HG02678 (cell line): ENCODE data around the gene SAP130.

Source experiments
- ATAC-seq: cut with Tn5 transposase; IDR thresholded peaks from one replicate; pipeline ENCODE4 v1.9.1; 2021; ENCODE audit warnings: mild to moderate bottlenecking, moderate library complexity; ENCODE audit not compliant: unreplicated experiment

Gene SAP130

GRCh38 chr2:128026448-128027277 is 1.2 kb downstream of the SAP130 start:
- ATAC-seq: no peak

GRCh38 chr2:128024816-128025215 is 3.0 kb downstream of the SAP130 start:
- ATAC-seq: no peak

- ATAC-seq: no peak
Observed at GRCh38 chr2:128017561-128017960, 10.3 kb downstream of the SAP130 start.

- no peak for ATAC-seq
Observed at GRCh38 chr2:128016620-128017019, 11.2 kb downstream of the SAP130 start.

GRCh38 chr2:128012698-128013097 is 15.2 kb downstream of the SAP130 start:
- no peak for ATAC-seq

GRCh38 chr2:128008074-128008672 is 19.7 kb downstream of the SAP130 start:
- no peak for ATAC-seq

GRCh38 chr2:128004509-128004908 is 23.4 kb downstream of the SAP130 start:
- ATAC-seq: no peak

- ATAC-seq: no peak
Observed at GRCh38 chr2:128003463-128003862, 24.4 kb downstream of the SAP130 start.

GRCh38 chr2:127996160-127996559 is 31.7 kb downstream of the SAP130 start:
- no peak for ATAC-seq

GRCh38 chr2:127995725-127996124 is 32.1 kb downstream of the SAP130 start:
- ATAC-seq: no peak

- no peak for ATAC-seq
Observed at GRCh38 chr2:127993659-127994058, 34.2 kb downstream of the SAP130 start.

GRCh38 chr2:127991742-127992141 is 36.1 kb downstream of the SAP130 start:
- no peak for ATAC-seq

GRCh38 chr2:127986548-127987079 is 41.2 kb downstream of the SAP130 start:
- ATAC-seq: no peak

- ATAC-seq: no peak
Observed at GRCh38 chr2:127985735-127986134, 42.1 kb downstream of the SAP130 start.

GRCh38 chr2:127985026-127985734 is 42.7 kb downstream of the SAP130 start:
- ATAC-seq: no peak

GRCh38 chr2:127984551-127984950 is 43.3 kb downstream of the SAP130 start:
- ATAC-seq: no peak

- no peak for ATAC-seq
Observed at GRCh38 chr2:127969446-127969845, 58.4 kb downstream of the SAP130 start.

GRCh38 chr2:127968610-127969339 is 59.1 kb downstream of the SAP130 start:
- ATAC-seq: no peak

GRCh38 chr2:127961729-127962128 is 66.1 kb downstream of the SAP130 start:
- ATAC-seq: no peak

- no peak for ATAC-seq
Observed at GRCh38 chr2:127957240-127957639, 70.6 kb downstream of the SAP130 start.

- ATAC-seq: no peak
Observed at GRCh38 chr2:127954857-127955256, 73.0 kb downstream of the SAP130 start.
